ENCODE measurements around the gene TNRC18.
"Not testable (repeated sequence)": the region's sequence is repeated elsewhere in the genome, so short reads cannot be mapped to it uniquely, and the experiment has no call there.

TNRC18 gene

DNA sequence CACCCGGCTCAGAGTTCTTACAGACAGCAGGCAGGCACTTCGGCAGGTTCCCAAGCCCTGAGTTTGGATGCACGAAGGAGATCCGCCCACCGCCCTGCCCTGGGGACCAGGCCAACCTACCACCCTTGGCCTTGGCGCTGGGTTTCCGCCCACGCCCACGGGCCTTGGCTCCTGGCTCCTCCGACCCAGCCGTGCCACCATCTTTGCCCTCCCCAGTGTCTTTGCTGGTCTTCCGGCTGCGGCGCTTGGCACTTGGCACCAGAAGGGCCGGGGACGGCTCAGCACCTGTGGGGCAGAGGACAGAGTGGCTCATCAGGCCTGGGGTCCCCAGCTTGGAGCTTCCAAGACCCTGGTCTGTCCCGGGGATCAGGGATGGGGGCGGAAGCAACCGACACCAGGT, 108.8 kb downstream of the TNRC18 start:
- DNase-seq = no peak

GRCh38 chr7:5313076-5313885, 110.4 kb downstream of the TNRC18 start:
- DNase-seq = not testable (repeated sequence)

DNA sequence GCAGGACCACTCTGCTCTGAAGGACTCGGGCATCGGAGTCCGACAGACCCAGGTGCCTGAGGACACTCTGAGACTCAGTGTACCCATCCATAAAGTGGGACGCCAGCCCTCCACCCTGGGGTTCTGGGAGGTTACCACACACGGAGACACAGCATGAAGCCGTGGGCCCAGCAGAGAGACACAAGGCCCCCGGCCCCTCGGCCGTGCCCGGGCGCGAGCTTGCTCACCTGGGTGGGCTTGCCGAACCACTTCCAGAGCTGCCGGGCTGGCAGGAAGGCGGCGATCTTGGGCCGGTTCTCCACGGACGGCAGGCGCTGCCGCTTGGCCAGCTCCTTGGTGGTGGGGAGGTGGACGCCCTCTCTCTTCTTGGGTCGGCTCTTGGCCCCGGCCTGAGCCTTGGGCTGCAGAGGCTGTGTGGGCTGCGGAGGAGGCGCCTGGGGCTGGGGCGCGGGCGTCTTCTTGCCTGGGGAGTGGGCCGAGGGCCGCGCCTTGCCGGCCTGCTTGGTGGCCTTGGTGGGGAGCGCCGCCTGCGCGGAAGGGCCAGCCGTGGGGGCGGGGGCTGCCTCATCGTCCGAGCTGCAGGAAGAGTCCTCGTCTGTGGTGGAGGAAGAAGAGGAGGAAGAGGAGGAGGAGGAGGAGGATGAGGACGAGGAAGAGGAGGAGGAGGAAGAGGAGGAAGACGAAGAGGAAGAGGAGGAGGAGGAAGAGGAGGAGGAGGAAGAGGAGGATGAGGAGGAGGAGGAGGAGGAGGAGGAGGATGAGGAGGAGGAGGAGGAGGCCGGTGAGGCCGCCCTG, 111.2 kb downstream of the TNRC18 start:
- DNase-seq = not testable (repeated sequence)

GRCh38 chr7:5310822-5311405, 112.7 kb downstream of the TNRC18 start:
- no peak for DNase-seq

GRCh38 chr7:5309146-5309545, 114.5 kb downstream of the TNRC18 start:
- no peak for DNase-seq

DNA sequence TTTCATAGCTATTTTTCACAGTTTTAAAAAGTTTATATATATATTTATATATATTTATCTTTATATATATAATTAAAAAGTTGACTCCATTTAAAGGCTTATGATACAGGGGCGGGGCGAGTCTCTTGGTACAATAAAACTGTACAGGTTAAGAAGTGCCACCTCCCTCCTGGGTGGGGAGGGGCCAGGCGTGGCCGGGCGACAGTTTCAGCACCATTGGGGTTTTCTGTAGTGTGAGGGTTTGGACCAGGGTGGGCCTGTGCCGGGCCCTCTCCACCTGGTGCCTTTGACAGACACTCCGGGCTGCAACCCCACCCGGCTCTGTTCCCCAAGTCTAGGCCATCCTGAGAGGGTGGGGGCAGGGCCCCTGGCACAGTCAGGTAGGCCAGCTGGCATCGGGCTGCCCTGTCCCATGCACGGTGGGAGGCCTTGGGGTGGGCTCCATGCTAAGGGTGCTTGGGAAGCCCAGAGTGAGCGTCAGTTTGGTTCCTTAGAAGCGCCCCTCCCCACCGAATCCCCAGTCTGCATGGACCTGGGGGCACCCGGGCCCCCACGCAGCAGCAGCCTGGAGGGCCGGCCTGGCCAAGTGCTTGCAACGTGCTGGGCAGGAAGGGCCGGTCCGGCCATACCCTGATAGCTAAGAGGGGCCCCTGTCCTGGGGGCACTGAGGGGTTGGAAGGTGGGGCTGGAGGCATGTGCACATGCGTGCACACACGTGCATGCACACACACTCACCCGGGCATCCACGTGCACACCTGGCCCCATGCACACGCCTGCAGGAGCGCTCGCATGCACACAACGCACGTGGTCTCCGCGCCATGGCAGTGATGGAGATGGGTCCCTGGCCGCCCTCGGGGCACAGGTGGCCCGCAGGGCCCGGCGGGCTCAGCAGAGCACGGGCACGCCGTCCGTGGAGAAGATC, 116.2 kb downstream of the TNRC18 start:
- not testable (repeated sequence) for DNase-seq

- not testable (repeated sequence) for DNase-seq
Observed at GRCh38 chr7:5305050-5305449, 118.6 kb downstream of the TNRC18 start.

GRCh38 chr7:5303591-5304505, 119.8 kb downstream of the TNRC18 start:
- no peak for DNase-seq

- no peak for DNase-seq
Observed at GRCh38 chr7:5303061-5303460, 120.6 kb downstream of the TNRC18 start.

DNA sequence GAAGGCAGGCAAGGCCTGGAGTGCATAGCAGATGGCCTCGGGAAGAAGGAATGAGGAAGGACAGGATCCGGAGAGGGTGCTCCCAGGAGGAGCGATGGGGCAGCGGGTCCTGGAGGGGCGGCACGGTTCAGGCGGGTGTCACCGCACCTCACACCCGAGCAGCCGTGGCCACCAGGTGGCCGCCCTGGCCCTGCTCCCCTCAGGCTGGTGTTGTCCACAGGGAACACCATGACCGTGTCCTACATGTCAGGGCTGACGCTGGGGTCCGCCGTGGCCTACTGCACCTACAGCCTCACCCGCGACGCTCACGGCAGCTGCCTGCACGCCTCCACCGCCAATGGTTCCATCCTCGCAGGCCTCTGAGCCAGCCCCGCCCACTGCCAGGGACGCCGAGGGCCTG, 121.1 kb downstream of the TNRC18 start:
- no peak for DNase-seq

- DNase-seq = no peak
Observed at GRCh38 chr7:5300366-5300765, 123.3 kb downstream of the TNRC18 start.

DNA sequence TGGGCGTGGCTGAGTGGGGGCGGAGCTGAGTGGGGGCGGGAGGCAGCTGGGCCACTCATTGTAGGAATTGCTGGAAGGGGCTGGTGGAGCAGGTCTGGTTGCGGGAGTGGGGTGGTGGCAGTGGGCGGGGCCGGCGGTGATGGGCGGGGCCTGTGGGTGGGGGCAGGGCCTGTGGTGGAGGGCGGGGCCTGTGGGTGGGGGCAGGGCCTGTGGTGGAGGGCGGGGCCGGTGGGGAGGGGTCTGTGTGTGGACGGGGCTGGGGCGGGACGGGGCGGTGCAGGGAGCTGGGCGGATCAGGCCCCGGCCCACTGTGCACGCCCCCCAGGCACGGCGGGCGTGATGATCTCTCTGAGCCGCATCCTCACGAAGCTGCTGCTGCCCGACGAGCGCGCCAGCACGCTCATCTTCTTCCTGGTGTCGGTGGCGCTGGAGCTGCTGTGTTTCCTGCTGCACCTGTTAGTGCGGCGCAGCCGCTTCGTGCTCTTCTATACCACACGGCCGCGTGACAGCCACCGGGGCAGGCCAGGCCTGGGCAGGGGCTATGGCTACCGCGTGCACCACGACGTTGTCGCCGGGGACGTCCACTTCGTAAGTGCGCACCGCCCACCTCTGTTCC, 126.9 kb downstream of the TNRC18 start:
- no peak for DNase-seq

GRCh38 chr7:5296015-5296610, 127.5 kb downstream of the TNRC18 start:
- DNase-seq = no peak

- DNase-seq = no peak
Observed at GRCh38 chr7:5295039-5296014, 128.3 kb downstream of the TNRC18 start.

DNA sequence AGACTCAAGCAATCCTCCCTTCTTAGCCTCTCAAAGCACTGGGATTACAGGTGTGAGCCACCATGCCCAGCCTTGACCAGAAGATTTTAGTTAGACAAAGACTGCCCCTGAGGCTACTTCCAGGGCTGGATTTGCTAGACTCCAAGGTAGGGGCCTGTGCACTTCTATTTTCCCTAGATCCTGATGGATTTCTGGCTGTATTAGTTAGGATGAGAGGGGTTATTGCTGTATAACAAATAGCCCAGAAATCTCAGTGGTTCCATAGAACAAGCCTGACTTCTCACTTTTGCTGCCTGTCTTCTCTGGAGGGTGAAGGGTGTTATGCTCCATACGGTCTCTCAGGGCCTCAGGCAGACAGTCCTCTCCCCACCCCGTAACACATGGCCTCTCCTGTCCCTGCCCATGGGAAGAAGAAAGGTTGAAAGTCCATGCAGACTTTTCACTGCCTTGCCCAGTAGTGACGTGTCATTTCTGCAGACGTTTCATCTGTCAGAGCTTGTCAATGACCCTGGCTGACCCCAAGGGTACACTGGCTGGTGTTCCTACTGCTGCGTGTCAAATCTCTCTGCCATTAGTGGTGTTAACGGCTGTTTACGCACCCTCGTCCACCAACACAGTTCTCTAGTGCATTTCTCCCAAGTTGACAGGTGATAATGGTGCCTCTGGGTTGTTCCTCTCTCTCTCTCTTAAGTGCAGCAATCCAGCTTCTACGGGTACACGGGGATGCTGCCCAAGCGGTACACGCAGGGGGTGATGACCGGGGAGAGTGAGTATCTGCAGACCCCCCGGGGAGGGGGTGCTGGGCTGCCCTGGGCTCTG, 129.3 kb downstream of the TNRC18 start:
- DNase-seq = no peak

GRCh38 chr7:5291711-5292335, 131.8 kb downstream of the TNRC18 start:
- not testable (repeated sequence) for DNase-seq

GRCh38 chr7:5291301-5291700, 132.3 kb downstream of the TNRC18 start:
- no peak for DNase-seq

DNA sequence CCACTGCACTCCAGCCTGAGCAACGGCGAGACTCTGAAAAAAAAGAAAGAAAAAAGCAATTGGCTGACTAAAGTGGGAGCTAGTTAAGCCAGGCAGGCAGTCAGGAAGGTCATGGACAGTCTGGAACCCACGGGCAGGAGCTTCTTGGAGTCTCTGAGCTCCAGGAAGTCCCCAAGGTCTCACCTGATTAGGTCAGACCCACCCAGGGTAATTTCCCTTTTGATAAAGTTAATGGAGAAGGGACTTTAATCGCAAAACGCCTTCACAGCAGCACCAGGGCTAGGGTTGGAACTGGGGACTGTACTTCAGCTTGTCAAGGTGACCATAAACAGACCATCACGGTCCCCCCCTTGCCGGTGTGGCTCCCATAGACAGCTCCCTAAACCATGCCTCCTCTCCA, 134.3 kb downstream of the TNRC18 start:
- no peak for DNase-seq

Measured in fibroblast of skin of back (primary cell).